Erythroblast (primary cell): ENCODE measurements around the gene EPHB2.

ENCODE experiments used
- GATA1 ChIP-seq: IDR thresholded peaks from 2 replicates; pipeline ENCODE4 v1.6.1; 2011; ENCODE audit warnings: low read depth, mild to moderate bottlenecking, control low read depth, low read length, moderate library complexity
- POLR2A ChIP-seq: IDR thresholded peaks from 2 replicates; pipeline ENCODE4 v1.6.1; 2011; ENCODE audit warnings: mild to moderate bottlenecking, low read length

DNA sequence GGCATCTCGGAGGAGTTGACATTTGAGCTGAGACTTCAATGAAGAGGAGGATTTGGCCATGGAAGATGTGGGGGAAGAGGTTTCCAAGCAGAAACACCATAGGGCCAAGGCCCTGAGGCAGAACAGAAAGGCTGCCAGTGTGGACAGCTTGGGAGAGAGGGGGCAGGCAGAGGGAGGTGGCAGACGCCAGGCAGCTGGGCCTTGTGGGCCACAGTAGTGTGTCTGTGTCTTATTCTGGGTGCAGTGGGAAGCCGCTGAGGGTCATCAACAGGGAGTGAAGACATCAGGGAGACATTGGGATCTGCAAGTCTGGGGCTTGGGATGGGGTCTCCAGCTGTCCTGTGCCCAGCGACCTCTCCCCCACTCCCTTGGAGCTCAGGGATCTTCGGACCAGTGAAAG is 165.2 kb downstream of the EPHB2 start:
- TF ChIP-seq POLR2A, result no peak
- no peak for TF ChIP-seq GATA1
